Measurements from ENCODE around the gene ABCA3.

The ABCA3 gene

DNA sequence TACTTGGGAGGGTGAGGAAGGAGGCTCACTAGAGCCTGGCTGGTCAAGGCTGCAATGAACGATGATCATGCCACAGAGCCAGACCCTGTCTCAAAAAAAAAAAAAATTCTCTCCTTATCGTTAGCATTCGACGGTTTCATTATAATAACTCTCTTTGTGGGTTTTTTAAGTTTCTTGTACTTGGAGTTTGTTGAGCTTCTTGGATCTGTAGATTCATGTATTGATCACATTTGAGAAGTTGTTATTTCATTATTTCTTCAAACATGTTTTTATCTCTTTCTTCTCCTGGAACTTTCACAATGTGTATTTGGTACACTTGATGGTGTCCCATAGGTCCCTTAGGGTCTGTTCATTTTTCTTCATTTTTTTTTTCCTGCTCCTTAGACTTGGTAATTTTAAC is 16.8 kb upstream of the ABCA3 start:
- Histone ChIP-seq H3K36me3 (ENCODE audit: control insufficient read depth, insufficient read depth, low read length) (no peaks in the 10 kb centered on the region), H3K27ac (ENCODE audit: low read length) (no peak overlapping the region), H3K4me3 (ENCODE audit: low read length) (no peak overlapping the region), H3K9me3 (ENCODE audit: control insufficient read depth, insufficient read depth, low read length) (no peaks in the 10 kb centered on the region), H3K4me1 (ENCODE audit: control insufficient read depth, insufficient read depth, low read length) (no peaks in the 10 kb centered on the region), H3K27me3 (ENCODE audit: control insufficient read depth, insufficient read depth, low read length) (no peaks in the 10 kb centered on the region)
- DNase-seq (ENCODE audit: low read depth, low spot score), result no peak
- WGBS (ENCODE audit: insufficient coverage, insufficient read length), result no CpG with 5 or more reads among the region's 4 CpGs

DNA sequence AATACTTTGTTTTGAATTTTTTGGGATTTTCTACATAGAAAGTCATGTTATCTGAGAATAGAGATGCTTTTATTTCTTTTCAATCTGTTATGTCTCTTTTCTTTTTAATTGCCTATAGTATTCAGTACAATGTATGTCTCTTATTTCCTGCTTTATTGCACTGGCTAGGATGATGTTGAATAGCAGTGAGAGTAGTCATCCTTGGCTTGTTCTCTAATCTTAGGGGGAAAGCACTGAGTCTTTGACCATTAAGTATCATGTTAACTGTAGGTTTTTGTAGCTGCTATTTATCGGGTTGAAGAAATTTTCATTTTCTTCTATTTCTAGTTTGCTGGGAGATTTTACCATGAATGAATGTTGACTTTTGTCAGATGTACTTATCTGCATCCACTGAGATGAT is 10.0 kb upstream of the ABCA3 start:
- no peaks in the 10 kb centered on the region for H3K4me1 ChIP-seq (ENCODE audit: control insufficient read depth, insufficient read depth, low read length)
- WGBS (ENCODE audit: insufficient coverage, insufficient read length), result no CpG with 5 or more reads among the region's 1 CpG
- H3K9me3 ChIP-seq (ENCODE audit: control insufficient read depth, insufficient read depth, low read length), result no peaks in the 10 kb centered on the region
- H3K4me3 ChIP-seq (ENCODE audit: low read length), result no peak overlapping the region
- DNase-seq (ENCODE audit: low read depth, low spot score), result no peak
- no peak overlapping the region for H3K27ac ChIP-seq (ENCODE audit: low read length)
- no peaks in the 10 kb centered on the region for H3K36me3 ChIP-seq (ENCODE audit: control insufficient read depth, insufficient read depth, low read length)
- H3K27me3 ChIP-seq (ENCODE audit: control insufficient read depth, insufficient read depth, low read length), result no peaks in the 10 kb centered on the region

DNA sequence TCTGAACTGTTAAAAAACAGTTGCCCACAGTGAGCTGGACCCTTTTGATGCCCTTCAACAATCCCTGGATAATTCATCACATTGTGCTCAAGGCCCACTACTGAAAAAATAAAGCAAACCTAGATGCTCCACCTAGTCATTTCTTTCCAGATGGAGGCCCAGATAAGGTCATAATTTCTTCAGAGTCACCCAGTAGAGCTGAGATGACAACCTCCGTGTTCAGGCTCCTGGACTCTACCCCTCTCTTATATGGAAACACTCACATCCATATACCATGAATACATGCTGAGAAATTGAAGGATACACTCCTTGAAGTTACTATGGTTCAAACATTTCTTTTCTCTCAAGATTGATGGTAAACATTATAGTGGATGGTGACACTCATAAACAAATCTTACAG is 2.7 kb upstream of the ABCA3 start:
- Histone ChIP-seq H3K4me3 (ENCODE audit: low read length) (no peak overlapping the region), H3K9me3 (ENCODE audit: control insufficient read depth, insufficient read depth, low read length) (no peaks in the 10 kb centered on the region), H3K27ac (ENCODE audit: low read length) (no peak overlapping the region), H3K4me1 (ENCODE audit: control insufficient read depth, insufficient read depth, low read length) (peaks cover 2% of the 10 kb centered on the region; the same call in 1 of the 2 replicates), H3K36me3 (ENCODE audit: control insufficient read depth, insufficient read depth, low read length) (no peaks in the 10 kb centered on the region), H3K27me3 (ENCODE audit: control insufficient read depth, insufficient read depth, low read length) (peaks cover 13% of the 10 kb centered on the region)
- WGBS (ENCODE audit: insufficient coverage, insufficient read length), result no CpG with 5 or more reads among the region's 1 CpG
- no peak for DNase-seq (ENCODE audit: low read depth, low spot score)

DNA sequence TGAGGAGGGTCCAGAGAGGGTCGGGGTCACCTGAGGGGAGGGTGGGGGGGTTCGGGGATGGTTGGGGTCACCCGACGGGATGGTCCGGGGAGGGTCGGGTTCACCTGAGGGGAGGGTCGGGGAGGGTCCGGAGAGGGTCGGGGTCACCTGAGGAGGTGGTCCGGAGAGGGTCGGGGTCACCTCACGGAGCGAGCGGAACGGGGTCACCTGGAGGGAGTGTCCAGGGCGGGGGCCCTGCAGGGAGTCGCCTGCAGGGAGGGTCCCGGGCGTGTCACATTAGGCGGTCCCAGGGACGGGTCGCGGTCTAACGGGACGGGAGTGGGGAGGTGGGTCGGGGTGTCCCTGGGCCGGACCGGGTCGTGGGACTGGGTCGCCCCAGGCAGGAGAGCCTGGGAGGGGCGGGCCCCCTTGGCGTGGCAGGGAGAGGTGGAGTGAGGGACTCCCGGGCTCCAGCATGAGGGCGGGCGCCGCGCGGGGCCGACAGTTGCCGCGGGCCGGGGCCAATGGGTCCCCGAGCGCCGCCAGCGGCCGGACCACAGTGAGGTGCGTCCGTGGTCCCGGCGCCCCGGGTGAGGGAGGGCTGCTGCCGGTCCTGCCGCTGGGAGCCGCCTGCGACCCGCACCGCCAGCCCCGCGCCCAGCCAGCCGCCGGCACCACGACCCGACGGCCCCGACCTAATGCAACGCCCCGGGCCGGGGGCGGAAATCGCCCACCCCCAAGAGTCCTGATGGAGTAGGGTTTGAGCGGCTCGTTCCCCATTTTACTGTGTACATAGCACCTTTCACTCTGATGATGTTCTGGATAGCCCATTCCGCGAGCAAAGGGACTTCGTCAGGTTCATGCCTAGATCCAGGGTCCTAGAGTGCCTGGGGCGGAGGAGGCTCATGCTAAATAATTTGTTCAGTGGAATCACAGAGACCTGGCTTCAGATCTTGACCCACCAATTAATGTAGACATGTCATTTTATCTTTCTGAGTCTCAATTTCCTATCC is 1.2 kb upstream of the ABCA3 start:
- no peaks in the 10 kb centered on the region for H3K36me3 ChIP-seq (ENCODE audit: control insufficient read depth, insufficient read depth, low read length)
- H3K4me3 ChIP-seq (ENCODE audit: low read length), result no peak overlapping the region
- no peak for DNase-seq (ENCODE audit: low read depth, low spot score)
- no CpG with 5 or more reads among the region's 77 CpGs for WGBS (ENCODE audit: insufficient coverage, insufficient read length)
- peaks cover 13% of the 10 kb centered on the region for H3K27me3 ChIP-seq (ENCODE audit: control insufficient read depth, insufficient read depth, low read length)
- peaks cover 2% of the 10 kb centered on the region; the same call in 1 of the 2 replicates for H3K4me1 ChIP-seq (ENCODE audit: control insufficient read depth, insufficient read depth, low read length)
- no peak overlapping the region for H3K27ac ChIP-seq (ENCODE audit: low read length)
- no peaks in the 10 kb centered on the region for H3K9me3 ChIP-seq (ENCODE audit: control insufficient read depth, insufficient read depth, low read length)

DNA sequence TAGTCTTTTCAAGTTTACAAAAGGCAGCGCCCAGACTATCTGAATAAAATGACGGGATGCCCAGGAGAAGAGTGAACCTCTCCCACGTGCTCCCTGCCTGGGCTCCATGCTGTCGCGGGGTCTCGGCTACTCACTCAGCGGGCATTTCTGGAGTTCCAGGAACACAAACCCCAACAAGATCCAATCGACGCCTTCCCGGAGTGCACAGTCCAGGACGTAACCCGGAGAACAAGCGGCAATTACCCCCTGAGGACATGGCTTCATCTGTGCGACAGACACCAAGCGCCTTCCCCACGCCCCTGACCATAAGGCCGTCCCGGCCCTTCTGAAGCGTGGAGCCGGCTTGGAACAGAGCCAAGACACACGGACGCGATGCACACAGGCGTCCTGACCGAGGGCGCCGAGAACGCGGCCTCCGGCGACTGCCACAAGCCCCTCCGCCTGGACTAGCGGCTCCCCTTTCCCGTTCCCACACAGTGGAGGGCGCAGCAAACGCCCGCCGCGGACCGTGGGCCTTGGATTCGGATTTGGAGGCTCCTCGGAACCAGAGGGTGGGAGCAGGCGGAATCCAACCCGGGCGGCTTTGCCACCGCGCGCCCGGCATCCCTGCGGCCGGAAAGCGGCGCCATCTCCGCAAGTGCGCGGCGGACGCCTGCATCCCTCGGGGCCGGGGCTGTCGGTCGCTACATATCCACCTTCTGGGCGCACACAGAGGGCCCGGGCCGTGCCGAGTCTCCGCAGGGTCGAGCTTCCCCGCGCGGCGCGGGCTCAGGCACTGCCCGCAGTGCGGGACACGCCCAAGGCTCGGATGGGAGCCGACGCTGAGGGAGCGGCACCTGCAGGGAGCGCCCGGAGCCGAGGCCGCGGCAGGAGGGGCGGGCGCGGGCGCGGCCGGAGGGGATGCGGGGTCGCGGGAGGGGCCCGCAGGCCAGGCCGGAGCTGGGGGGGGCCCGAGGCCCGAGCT is 725 bp downstream of the ABCA3 start:
- peaks cover 2% of the 10 kb centered on the region; the same call in 1 of the 2 replicates for H3K4me1 ChIP-seq (ENCODE audit: control insufficient read depth, insufficient read depth, low read length)
- no peaks in the 10 kb centered on the region for H3K9me3 ChIP-seq (ENCODE audit: control insufficient read depth, insufficient read depth, low read length)
- DNase-seq (ENCODE audit: low read depth, low spot score), result no peak
- no peaks in the 10 kb centered on the region for H3K36me3 ChIP-seq (ENCODE audit: control insufficient read depth, insufficient read depth, low read length)
- H3K27ac ChIP-seq (ENCODE audit: low read length), result no peak overlapping the region
- no CpG with 5 or more reads among the region's 98 CpGs for WGBS (ENCODE audit: insufficient coverage, insufficient read length)
- peaks cover 13% of the 10 kb centered on the region for H3K27me3 ChIP-seq (ENCODE audit: control insufficient read depth, insufficient read depth, low read length)
- peak overlapping the region; percentile 56; the same call in 1 of the 2 replicates for H3K4me3 ChIP-seq (ENCODE audit: low read length)

DNA sequence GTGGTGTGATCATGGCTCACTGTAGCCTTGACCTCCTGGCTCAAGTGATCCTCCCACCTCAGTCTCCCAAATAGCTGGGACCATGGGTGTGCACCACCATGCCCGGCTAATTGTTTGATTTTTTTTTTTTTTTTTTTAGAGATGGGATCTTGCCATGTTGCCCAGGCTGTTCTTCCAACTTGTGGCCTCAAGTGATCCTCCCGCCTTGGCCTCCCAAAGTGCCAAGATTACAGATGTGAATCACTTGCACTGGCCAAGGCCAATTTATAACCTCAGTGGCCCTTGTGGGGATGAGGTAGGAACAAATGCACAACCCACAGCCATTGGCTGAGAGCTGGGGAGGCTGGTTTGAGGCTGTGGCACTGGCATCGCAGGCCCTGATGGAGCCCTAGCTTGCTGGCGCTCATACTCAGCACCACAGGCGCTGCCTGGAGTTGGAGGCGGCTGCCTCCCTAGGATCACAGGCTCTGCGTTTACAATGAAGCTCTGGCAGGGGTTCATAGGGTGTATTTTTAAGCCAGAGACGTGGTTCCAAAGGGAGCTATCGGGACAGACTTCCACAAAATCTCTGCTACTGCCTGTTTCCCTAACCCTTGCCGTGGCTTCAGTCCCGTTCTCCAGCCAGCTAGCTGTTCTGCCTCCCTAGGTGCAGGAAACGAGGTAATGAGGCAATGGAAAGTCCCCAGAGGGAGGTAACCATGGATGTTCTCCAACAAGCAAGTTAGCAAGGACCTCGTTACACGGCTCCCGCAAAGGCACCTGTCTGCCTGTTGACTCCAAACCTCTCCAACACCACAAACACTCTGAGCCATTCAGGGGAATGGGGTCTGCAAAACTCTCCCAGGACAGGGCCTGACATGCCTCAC is 2.9 kb downstream of the ABCA3 start:
- no CpG with 5 or more reads among the region's 15 CpGs for WGBS (ENCODE audit: insufficient coverage, insufficient read length)
- H3K27me3 ChIP-seq (ENCODE audit: control insufficient read depth, insufficient read depth, low read length), result peaks cover 13% of the 10 kb centered on the region
- H3K27ac ChIP-seq (ENCODE audit: low read length), result no peak overlapping the region
- DNase-seq (ENCODE audit: low read depth, low spot score), result no peak
- no peak overlapping the region for H3K4me3 ChIP-seq (ENCODE audit: low read length)
- peaks cover 2% of the 10 kb centered on the region; the same call in 1 of the 2 replicates for H3K4me1 ChIP-seq (ENCODE audit: control insufficient read depth, insufficient read depth, low read length)
- no peaks in the 10 kb centered on the region for H3K9me3 ChIP-seq (ENCODE audit: control insufficient read depth, insufficient read depth, low read length)
- no peaks in the 10 kb centered on the region for H3K36me3 ChIP-seq (ENCODE audit: control insufficient read depth, insufficient read depth, low read length)

DNA sequence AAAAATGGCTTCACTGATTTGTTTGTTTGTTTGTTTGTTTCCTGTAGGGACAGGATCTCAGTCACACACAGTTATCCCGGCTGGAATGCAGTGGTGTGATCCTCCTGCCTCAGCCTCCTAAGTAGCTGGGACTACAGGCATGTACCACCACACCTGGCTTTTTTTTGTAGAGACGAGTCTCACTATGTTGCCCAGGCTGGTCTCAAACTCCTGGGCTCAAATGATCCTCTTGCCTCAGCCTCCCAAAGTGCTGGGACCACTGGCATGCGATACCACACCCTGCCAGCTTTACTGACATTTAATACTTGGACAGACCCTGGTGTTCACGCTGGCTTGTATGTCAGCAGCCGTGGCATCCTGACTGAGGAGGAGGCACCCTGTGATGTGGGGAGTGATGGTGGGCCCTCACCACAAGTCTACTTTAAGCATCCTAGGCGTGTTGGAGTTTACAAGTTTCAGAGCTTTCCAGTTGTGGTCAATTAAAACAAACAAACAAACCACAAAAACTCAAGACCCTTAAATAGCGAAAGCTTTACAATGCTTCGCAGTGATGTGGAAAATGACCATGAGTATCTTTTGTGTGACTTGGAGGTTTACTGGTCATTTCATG is 5.1 kb downstream of the ABCA3 start:
- Histone ChIP-seq H3K4me1 (ENCODE audit: control insufficient read depth, insufficient read depth, low read length) (peaks cover 2% of the 10 kb centered on the region; the same call in 1 of the 2 replicates), H3K36me3 (ENCODE audit: control insufficient read depth, insufficient read depth, low read length) (no peaks in the 10 kb centered on the region), H3K4me3 (ENCODE audit: low read length) (no peak overlapping the region), H3K9me3 (ENCODE audit: control insufficient read depth, insufficient read depth, low read length) (no peaks in the 10 kb centered on the region), H3K27me3 (ENCODE audit: control insufficient read depth, insufficient read depth, low read length) (peaks cover 9% of the 10 kb centered on the region), H3K27ac (ENCODE audit: low read length) (no peak overlapping the region)
- no peak for DNase-seq (ENCODE audit: low read depth, low spot score)
- no CpG with 5 or more reads among the region's 8 CpGs for WGBS (ENCODE audit: insufficient coverage, insufficient read length)

DNA sequence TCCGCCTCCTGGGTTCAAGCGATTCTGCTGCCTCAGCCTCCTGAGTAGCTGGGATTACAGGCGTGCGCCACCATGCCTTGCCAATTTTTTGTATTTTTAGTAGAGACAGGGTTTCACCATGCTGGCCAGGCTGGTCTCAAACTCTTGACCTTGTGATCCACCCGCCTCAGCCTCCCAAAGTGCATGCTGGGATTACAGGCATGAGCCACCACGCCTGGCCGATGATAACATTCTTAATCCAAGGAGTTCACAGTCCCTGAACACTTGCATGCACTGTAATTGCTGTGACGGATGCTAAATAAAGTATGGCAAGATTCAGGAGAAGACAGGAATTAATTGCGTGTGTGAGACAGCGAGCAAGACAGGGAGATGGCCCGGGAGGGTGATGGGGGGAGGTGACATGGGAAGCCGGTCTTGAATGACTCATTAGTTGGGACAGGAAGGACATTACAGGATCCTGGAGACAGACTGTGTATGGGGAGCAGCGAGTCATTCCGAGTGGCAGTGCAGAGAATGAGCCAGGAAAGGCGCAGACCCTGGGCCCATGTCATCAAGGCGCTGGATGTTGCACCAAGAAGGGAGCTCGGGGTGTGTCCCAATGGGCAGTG is 6.7 kb downstream of the ABCA3 start:
- H3K9me3 ChIP-seq (ENCODE audit: control insufficient read depth, insufficient read depth, low read length), result no peaks in the 10 kb centered on the region
- H3K4me3 ChIP-seq (ENCODE audit: low read length), result no peak overlapping the region
- no CpG with 5 or more reads among the region's 17 CpGs for WGBS (ENCODE audit: insufficient coverage, insufficient read length)
- peaks cover under 1% of the 10 kb centered on the region for H3K27me3 ChIP-seq (ENCODE audit: control insufficient read depth, insufficient read depth, low read length)
- no peaks in the 10 kb centered on the region for H3K36me3 ChIP-seq (ENCODE audit: control insufficient read depth, insufficient read depth, low read length)
- H3K27ac ChIP-seq (ENCODE audit: low read length), result no peak overlapping the region
- no peak for DNase-seq (ENCODE audit: low read depth, low spot score)
- H3K4me1 ChIP-seq (ENCODE audit: control insufficient read depth, insufficient read depth, low read length), result no peaks in the 10 kb centered on the region

DNA sequence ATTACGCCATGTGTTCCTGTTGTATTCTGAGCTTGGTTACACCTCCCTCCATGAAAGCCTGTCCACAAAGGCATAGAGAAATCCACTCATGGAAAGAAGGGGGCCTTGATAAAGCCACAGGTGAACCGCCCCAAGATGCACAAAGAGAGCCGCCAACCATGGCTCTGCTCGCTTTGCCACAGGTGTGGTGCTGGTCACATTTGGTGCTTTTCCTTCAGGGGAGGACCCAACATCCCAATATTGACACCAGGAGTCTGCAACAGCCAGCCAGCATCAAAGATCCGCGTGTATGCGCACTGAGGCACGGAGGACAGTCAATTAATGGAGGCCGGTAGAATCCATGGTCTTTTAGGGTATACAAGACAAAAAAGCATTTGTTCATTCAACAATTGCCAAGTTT is 7.3 kb downstream of the ABCA3 start:
- Histone ChIP-seq H3K4me1 (ENCODE audit: control insufficient read depth, insufficient read depth, low read length) (no peaks in the 10 kb centered on the region), H3K36me3 (ENCODE audit: control insufficient read depth, insufficient read depth, low read length) (no peaks in the 10 kb centered on the region), H3K27ac (ENCODE audit: low read length) (no peak overlapping the region), H3K4me3 (ENCODE audit: low read length) (no peak overlapping the region), H3K9me3 (ENCODE audit: control insufficient read depth, insufficient read depth, low read length) (no peaks in the 10 kb centered on the region), H3K27me3 (ENCODE audit: control insufficient read depth, insufficient read depth, low read length) (no peaks in the 10 kb centered on the region; the same call in 1 of the 2 replicates)
- no peak for DNase-seq (ENCODE audit: low read depth, low spot score)
- WGBS (ENCODE audit: insufficient coverage, insufficient read length), result no CpG with 5 or more reads among the region's 9 CpGs
